ENCODE data around the gene ATP5ME.
"Not testable (repeated sequence)": the region's sequence is repeated elsewhere in the genome, so short reads cannot be mapped to it uniquely, and the experiment has no call there.

ATP5ME gene

GRCh38 chr4:653831-654502 lies 20.1 kb downstream of the ATP5ME start:
- no peak for DNase-seq

GRCh38 chr4:653080-653821 lies 20.8 kb downstream of the ATP5ME start:
- DNase-seq = no peak

- DNase-seq = no peak
Measured at GRCh38 chr4:651884-652642, 22.0 kb downstream of the ATP5ME start.

GRCh38 chr4:650951-651883 lies 22.9 kb downstream of the ATP5ME start:
- DNase-seq = peak; percentile 73

GRCh38 chr4:650461-650860 lies 23.6 kb downstream of the ATP5ME start:
- DNase-seq = no peak

GRCh38 chr4:649751-650310 lies 24.2 kb downstream of the ATP5ME start:
- DNase-seq = no peak

GRCh38 chr4:649293-649625 lies 24.8 kb downstream of the ATP5ME start:
- no peak for DNase-seq

GRCh38 chr4:648579-649292 lies 25.3 kb downstream of the ATP5ME start:
- DNase-seq = no peak

GRCh38 chr4:647481-647880 lies 26.6 kb downstream of the ATP5ME start:
- no peak for DNase-seq

GRCh38 chr4:646460-646859 lies 27.6 kb downstream of the ATP5ME start:
- no peak for DNase-seq

GRCh38 chr4:642366-642765 lies 31.7 kb downstream of the ATP5ME start:
- not testable (repeated sequence) for DNase-seq

GRCh38 chr4:637536-638280 lies 36.4 kb downstream of the ATP5ME start:
- DNase-seq = no peak

GRCh38 chr4:636628-637159 lies 37.4 kb downstream of the ATP5ME start:
- peak; percentile 16 for DNase-seq

- DNase-seq = no peak
Measured at GRCh38 chr4:635851-636627, 38.0 kb downstream of the ATP5ME start.

- not testable (repeated sequence) for DNase-seq
Measured at GRCh38 chr4:635066-635835, 38.8 kb downstream of the ATP5ME start.

- DNase-seq = no peak
Measured at GRCh38 chr4:634599-634985, 39.5 kb downstream of the ATP5ME start.

- DNase-seq = peak; percentile 78
Measured at GRCh38 chr4:633976-634598, 40.0 kb downstream of the ATP5ME start.

- DNase-seq = peak; percentile 86
Measured at GRCh38 chr4:633406-633805, 40.7 kb downstream of the ATP5ME start.

GRCh38 chr4:632926-633325 lies 41.1 kb downstream of the ATP5ME start:
- DNase-seq = peak; percentile 92

Measured in NCI-H146 (cell line).